Stimulated activated naive CD4-positive, alpha-beta T cell treated with Interleukin-2 at 50 U/mL for 16 hours (primary cell): ENCODE data around the gene FRMPD1.

ENCODE experiments used
- DNase-seq: peaks from one replicate; lab custom pipeline; 2025; lab: John Stamatoyannopoulos, UW

Gene FRMPD1

DNA sequence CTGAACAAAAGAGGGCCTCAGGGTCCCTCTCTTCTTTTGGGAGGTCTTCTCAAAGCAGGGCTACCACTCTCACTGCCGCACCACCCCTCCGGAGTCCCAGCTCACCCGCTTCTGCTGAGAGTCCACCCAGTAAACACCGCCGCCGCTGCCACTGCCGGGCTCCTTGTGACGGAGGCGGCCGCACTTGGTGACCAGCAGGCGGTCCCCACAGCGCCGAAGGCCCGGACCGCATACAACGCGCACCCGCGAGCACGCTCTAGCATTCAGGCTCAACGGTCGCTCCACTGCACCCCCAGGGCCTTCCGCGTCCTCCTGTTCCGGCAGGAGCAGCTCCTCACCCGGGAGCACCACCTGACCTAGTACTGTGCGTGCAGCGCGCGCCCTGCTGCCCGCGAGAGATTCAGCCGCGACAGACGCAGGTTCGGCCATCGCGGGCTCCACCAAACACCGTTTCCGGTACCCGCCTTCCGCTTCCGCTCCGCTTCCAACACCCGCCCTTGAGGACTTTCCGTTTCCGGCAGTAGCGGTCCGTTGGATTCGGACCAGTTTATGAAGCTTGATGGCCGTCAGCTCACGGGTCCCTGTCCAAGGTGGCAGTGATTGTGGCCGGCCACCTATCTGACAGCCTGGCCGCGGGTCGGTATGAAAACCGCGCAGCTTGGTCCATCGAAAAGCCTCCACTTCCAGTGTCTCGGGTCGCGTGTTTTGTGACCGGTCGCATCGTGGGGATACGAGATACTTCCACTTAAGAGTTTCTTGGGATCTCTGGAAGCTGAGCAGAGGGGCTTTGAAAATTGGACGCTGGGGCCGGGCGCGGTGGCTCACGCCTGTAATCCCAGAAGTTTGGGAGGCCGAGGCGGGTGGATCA lies 134.1 kb downstream of the FRMPD1 start, which contains the start of gene EXOSC3:
Gene EXOSC3, minus strand, starts transcription at position 449 of the 868 bp plus-strand sequence. Its CDS starts 20 bp downstream, at position 429.
- DNase-seq = peak; percentile 89

DNA sequence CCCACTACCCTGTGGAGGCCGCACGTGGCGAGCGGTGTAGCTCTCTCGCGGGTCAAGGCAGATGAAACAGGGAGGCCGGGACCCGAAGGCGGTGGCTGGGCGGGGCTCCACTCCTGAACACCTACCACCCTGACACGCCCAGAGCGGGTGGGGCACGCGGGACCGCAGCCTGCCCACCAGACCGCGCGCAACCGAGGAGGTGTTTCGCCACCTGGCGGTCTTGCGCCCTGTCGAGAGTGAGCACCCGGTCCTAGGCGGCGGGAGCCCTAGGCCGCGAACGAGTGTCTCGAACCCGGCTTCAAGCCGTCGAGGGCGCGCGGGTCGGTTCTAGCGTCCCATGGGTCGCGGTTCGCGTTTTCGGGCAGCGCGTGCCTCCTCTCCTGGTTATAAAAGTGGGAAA lies 136.3 kb downstream of the FRMPD1 start:
- no peak for DNase-seq

DNA sequence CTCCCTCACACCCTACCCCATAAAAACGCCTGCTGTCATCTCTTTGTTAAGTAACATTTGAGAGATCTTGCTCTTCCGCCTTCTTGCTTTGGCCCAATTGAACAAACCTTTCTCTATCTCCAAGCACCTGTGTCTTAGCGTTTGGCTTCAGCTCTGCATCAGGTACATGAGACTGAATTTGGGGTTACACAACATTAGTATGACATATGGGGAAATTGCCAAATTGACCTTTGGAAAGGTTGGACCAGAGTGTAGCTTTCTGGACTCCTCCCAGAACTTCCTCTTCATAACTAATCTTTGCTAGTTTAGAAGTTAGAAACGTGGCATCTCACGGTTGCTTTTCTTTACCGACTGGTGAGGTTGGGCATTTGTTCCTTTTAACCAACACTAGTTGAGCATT lies 137.6 kb downstream of the FRMPD1 start:
- no peak for DNase-seq

DNA sequence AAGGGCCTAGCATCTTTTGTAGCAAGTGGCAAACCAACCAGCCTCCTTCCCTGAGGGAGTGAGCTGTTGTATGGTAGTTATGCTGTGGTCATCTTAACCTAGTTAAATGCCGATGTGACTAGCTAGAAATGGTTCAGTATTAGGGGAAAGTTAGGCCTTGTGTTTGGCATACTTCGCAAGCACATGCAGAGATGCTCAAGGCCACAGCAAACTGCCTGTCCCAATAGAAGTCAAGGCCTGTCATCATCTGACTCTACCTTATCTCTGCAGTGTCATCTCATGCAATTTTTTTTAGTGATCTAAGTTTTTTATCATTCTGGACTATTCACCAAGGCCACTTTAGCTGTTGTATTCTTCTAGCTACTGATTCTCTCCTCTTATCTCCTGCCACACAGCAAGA lies 139.3 kb downstream of the FRMPD1 start:
- DNase-seq = no peak

DNA sequence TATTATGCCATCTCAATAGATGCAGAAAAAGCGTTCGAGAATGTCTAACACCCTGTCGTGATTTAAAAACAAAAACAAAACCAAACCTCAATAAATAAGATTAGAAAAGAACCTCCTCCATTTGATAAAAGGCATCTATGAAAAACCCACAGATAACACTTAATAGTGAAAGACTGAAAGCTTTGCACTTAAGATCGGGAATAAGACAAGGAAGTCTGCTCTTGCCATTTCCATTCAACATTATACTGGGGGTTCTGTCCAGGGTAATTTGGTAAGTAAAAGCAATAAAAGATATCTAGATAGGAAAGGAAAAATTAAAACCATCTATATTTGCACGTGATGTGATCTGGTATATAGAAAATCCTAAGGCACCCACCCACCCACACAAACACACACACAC lies 141.4 kb downstream of the FRMPD1 start:
- no peak for DNase-seq

DNA sequence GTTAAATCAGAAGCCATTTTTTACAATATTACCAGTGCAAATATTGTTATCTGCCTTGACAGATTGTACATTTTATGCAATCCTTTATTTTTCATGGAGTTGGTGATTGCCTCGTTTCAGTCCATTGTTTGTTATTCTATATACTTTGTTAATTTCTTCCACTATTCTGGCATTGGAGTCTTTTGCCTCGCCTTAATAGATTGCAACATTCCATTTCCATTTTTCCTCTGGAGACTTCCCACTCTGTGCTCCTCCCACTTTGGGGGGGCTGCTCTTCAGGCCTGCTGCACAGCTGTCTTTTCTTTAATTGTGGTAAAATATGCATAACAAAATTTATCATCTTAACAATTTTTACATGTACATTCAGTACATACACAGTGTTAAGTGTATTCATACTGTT lies 145.5 kb downstream of the FRMPD1 start:
- no peak for DNase-seq
